Mammary epithelial cell (primary cell): ENCODE data around the gene NDEL1.

Experiments
- EZH2 ChIP-seq: IDR thresholded peaks from 2 replicates; pipeline ENCODE4 v1.6.1; 2012; ENCODE audit warnings: low read length, inconsistent platforms, borderline replicate concordance
- TF ChIP-seq, protein P1 (sequence below), 2 donors: IDR thresholded peaks in 1 of 2; conservative IDR thresholded peaks in 1 of 2; 2 replicates each; pipeline ENCODE4 v1.5.1; 2011 to 2012; ENCODE audit warnings: inconsistent platforms in 2 of 2, low read length in 2 of 2, mild to moderate bottlenecking in 2 of 2, control low read depth in 1 of 2, low read depth in 1 of 2; ENCODE audit not compliant: insufficient read depth in 1 of 2; ENCODE audit errors: extremely low read depth in 1 of 2

DNA sequence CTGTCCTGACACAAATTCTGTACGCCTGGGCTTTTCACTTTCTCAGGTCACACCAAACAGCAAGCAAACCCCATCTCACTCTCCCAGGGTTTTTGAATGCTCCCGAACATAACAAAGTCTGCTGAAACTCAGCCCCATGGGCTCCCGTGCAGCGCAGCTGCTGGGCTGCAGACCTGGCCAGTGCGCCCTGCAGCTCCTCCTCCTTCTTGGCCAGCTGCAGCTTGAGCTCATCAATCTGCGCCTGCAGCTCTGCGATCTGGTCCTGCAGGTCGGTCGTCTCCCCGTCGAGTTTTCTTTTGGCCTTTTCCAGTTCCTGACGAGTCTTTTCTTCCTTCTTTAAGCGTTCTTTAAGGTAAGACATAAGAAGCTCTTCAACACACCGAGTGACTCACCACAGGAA, 70.5 kb downstream of the NDEL1 start:
- TF ChIP-seq, protein P1, sequence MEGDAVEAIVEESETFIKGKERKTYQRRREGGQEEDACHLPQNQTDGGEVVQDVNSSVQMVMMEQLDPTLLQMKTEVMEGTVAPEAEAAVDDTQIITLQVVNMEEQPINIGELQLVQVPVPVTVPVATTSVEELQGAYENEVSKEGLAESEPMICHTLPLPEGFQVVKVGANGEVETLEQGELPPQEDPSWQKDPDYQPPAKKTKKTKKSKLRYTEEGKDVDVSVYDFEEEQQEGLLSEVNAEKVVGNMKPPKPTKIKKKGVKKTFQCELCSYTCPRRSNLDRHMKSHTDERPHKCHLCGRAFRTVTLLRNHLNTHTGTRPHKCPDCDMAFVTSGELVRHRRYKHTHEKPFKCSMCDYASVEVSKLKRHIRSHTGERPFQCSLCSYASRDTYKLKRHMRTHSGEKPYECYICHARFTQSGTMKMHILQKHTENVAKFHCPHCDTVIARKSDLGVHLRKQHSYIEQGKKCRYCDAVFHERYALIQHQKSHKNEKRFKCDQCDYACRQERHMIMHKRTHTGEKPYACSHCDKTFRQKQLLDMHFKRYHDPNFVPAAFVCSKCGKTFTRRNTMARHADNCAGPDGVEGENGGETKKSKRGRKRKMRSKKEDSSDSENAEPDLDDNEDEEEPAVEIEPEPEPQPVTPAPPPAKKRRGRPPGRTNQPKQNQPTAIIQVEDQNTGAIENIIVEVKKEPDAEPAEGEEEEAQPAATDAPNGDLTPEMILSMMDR (conservative IDR thresholded peaks at IDR 0.05 in 1 of 2, IDR thresholded peaks at IDR 0.05 in 1 of 2; ENCODE audit: extremely low read depth in 1 of 2, insufficient read depth in 1 of 2, low read depth in 1 of 2, low read length in 2 of 2) = no peak
- no peak for TF ChIP-seq EZH2
